HCT116 (cell line): ENCODE results near the gene FBN1. TPM values are rescaled to one million over a fixed set of nuclear protein-coding genes. Genes with fewer than 3 reads are reported as not detected.

Source experiments
- ATAC-seq: fragments of 200-7000 bp; cut with Tn5 transposase; 2 replicates; pipeline ENCODE4 v1.9.1; 2020; ENCODE audit warnings: mild to moderate bottlenecking, moderate library complexity
- BruUV-seq: library from RNA; stranded (reverse); fragments of 400-500 nt; replicated peaks from 2 replicates; lab custom pipeline; 2021; lab: Mats Ljungman, UMichigan
- CTCF ChIA-PET: fragments of 300-600 bp; sonication (Branson Sonifier 250); formaldehyde crosslinking; loops from one replicate; lab custom pipeline; 2021; ENCODE audit warnings: antibody characterized with exemption; lab: Charles Lee
- POLR2A ChIA-PET: fragments of 300-600, 350-600 bp; sonication (Branson Sonifier 250); formaldehyde crosslinking; loops from one replicate; lab custom pipeline; 2021; ENCODE audit warnings: antibody characterized with exemption; lab: Charles Lee
- RAD21 ChIA-PET, 2 experiments: fragments of 300-600 bp; sonication (Branson Sonifier 250); formaldehyde crosslinking; loops; one replicate each; lab custom pipeline; 2023; ENCODE audit warnings: low total read pairs in 2 of 2; ENCODE audit not compliant: uncharacterized antibody in 2 of 2, unreplicated experiment in 2 of 2, low non-redundant PET in 1 of 2; lab: Charles Lee
- DNase-seq: peaks from one replicate; pipeline ENCODE4 v3.0.0-alpha.2; 2010; ENCODE audit warnings: low read depth, low spot score
- H2AFZ ChIP-seq: fragments of 200-600 bp; shearing (Covaris generic), sonication (generic); 2 replicates; pipeline ENCODE4 v1.6.1; 2017; ENCODE audit warnings: low read depth, mixed run types, mixed read lengths, antibody characterized with exemption, low read length; ENCODE audit not compliant: poor library complexity, severe bottlenecking
- H3K27ac ChIP-seq: 2 replicates; pipeline ENCODE4 v1.5.1; 2012; ENCODE audit warnings: low read depth, low read length
- H3K27me3 ChIP-seq: fragments of 200-600 bp; sonication (generic); 2 replicates; pipeline ENCODE4 v1.6.1; 2016; ENCODE audit warnings: mixed run types, low read length, mixed read lengths; ENCODE audit not compliant: insufficient read depth
- H3K36me3 ChIP-seq, 2 experiments: fragments of 200-500 bp in 1 of 2; fragments of 200-600 bp in 1 of 2; sonication (Bioruptor generic) in 1 of 2; sonication (generic) in 1 of 2; 2 replicates each; pipeline versions ENCODE4 v1.5.1 to v1.6.1; 2014 to 2016; ENCODE audit warnings: low read length in 2 of 2, inconsistent platforms in 1 of 2, mixed read lengths in 1 of 2, mixed run types in 1 of 2; ENCODE audit not compliant: insufficient read depth in 2 of 2, control insufficient read depth in 1 of 2
- H3K4me1 ChIP-seq, 2 experiments: fragments of 200-600 bp in 1 of 2; sonication (generic) in 1 of 2; 2 replicates each; pipeline versions ENCODE4 v1.5.1 to v1.6.1; 2012 to 2017; ENCODE audit warnings: low read length in 2 of 2, inconsistent platforms in 1 of 2, mild to moderate bottlenecking in 1 of 2, mixed read lengths in 1 of 2, mixed run types in 1 of 2, moderate library complexity in 1 of 2; ENCODE audit not compliant: insufficient read depth in 2 of 2, control insufficient read depth in 1 of 2
- H3K4me2 ChIP-seq: fragments of 200-600 bp; sonication (generic); 2 replicates; pipeline ENCODE4 v1.6.1; 2017; ENCODE audit warnings: mixed run types, low read length, mixed read lengths
- H3K4me3 ChIP-seq, 2 experiments: fragments of 200-600 bp in 1 of 2; sonication (generic) in 1 of 2; replicated peaks in 1 of 2; 2 replicates each; pipeline ENCODE4 v1.5.1; 2011 to 2016; ENCODE audit warnings: low read length in 2 of 2, control low read depth in 1 of 2, low read depth in 1 of 2, mild to moderate bottlenecking in 1 of 2, mixed read lengths in 1 of 2, mixed run types in 1 of 2
- H3K79me2 ChIP-seq: fragments of 200-600 bp; sonication (generic); 2 replicates; pipeline ENCODE4 v1.6.1; 2017; ENCODE audit warnings: mild to moderate bottlenecking, mixed run types, low read length, moderate library complexity, mixed read lengths; ENCODE audit not compliant: insufficient read depth
- H3K9ac ChIP-seq: fragments of 200-600 bp; sonication (generic); 2 replicates; pipeline ENCODE4 v1.6.1; 2016; ENCODE audit warnings: low read length, mixed read lengths
- H3K9me2 ChIP-seq: fragments of 200-600 bp; sonication (generic), shearing (Covaris generic); 2 replicates; pipeline ENCODE4 v1.6.1; 2017; ENCODE audit warnings: mixed run types, mild to moderate bottlenecking, moderate library complexity; ENCODE audit not compliant: insufficient read depth
- H3K9me3 ChIP-seq, 2 experiments: fragments of 200-500 bp in 1 of 2; fragments of 200-600 bp in 1 of 2; sonication (Bioruptor generic) in 1 of 2; sonication (generic) in 1 of 2; 2 replicates each; pipeline ENCODE4 v1.6.1; 2014 to 2017; ENCODE audit warnings: low read length in 2 of 2, mixed read lengths in 2 of 2, inconsistent platforms in 1 of 2, low read depth in 1 of 2, mild to moderate bottlenecking in 1 of 2, mixed run types in 1 of 2, moderate library complexity in 1 of 2; ENCODE audit not compliant: control insufficient read depth in 1 of 2, insufficient read depth in 1 of 2
- H4K20me1 ChIP-seq: fragments of 200-600 bp; sonication (generic), shearing (Covaris generic); 2 replicates; pipeline ENCODE4 v1.6.1; 2017; ENCODE audit warnings: mixed run types, mild to moderate bottlenecking, moderate library complexity; ENCODE audit not compliant: insufficient read depth
- ATF3 ChIP-seq: IDR thresholded peaks from 2 replicates; pipeline ENCODE4 v1.6.1; 2012
- CBX3 ChIP-seq: IDR thresholded peaks from 2 replicates; pipeline ENCODE4 v1.6.1; 2012; ENCODE audit warnings: low read depth
- EGR1 ChIP-seq: IDR thresholded peaks from 2 replicates; pipeline ENCODE4 v1.6.1; 2012; ENCODE audit warnings: low read depth
- ELF1 ChIP-seq: IDR thresholded peaks from 2 replicates; pipeline ENCODE4 v1.6.1; 2012; ENCODE audit warnings: low read depth, borderline replicate concordance
- EZH2 ChIP-seq: fragments of 200-600 bp; sonication (generic); IDR thresholded peaks from 2 replicates; pipeline ENCODE4 v1.6.1; 2017; ENCODE audit warnings: antibody characterized with exemption, mixed run types
- FOSL1 ChIP-seq: IDR thresholded peaks from 2 replicates; pipeline ENCODE4 v1.6.1; 2012; ENCODE audit warnings: low read depth
- JUND ChIP-seq: IDR thresholded peaks from 2 replicates; pipeline ENCODE4 v1.6.1; 2012
- MAX ChIP-seq: IDR thresholded peaks from 2 replicates; pipeline ENCODE4 v1.6.1; 2012
- RAD21 ChIP-seq: IDR thresholded peaks from 2 replicates; pipeline ENCODE4 v1.6.1; 2012; ENCODE audit warnings: low read depth, mild to moderate bottlenecking
- SIN3A ChIP-seq: IDR thresholded peaks from 2 replicates; pipeline ENCODE4 v1.6.1; 2012; ENCODE audit warnings: low read depth
- TCF7L2 ChIP-seq: IDR thresholded peaks from 2 replicates; pipeline ENCODE4 v1.7.0; 2011; ENCODE audit warnings: borderline replicate concordance, inconsistent platforms; ENCODE audit not compliant: insufficient read depth, insufficient read length; ENCODE audit errors: extremely low read depth
- YY1 ChIP-seq: IDR thresholded peaks from 2 replicates; pipeline ENCODE4 v1.6.1; 2011; ENCODE audit warnings: low read length, low read depth, moderate library complexity, mild to moderate bottlenecking; ENCODE audit not compliant: insufficient replicate concordance; ENCODE audit errors: extremely low read depth
- ZFX ChIP-seq: fragments of 450-650 bp; IDR thresholded peaks from 2 replicates; pipeline ENCODE4 v1.6.1; 2017
- intact Hi-C: fragments of 100-400 bp; cut with micrococcal nuclease; formaldehyde crosslinking; loops from 2 replicates; pipeline ENCODE4 v1.10.0; 2022
- total RNA-seq: library from RNA; stranded (reverse); gene quantifications from one replicate; pipeline ENCODE4 v1.2.1, GENCODE V29; 2021; ENCODE audit not compliant: unreplicated experiment
- TF ChIP-seq, protein P1 (sequence below): IDR thresholded peaks from 2 replicates; pipeline ENCODE4 v1.6.1; 2012; ENCODE audit warnings: low read depth

Gene FBN1
- total RNA-seq, 1 experiment from 2014 or later, result 1.7 TPM

- ATAC-seq (no peak), DNase-seq (no peak)
- H3K9ac ChIP-seq, result no peak overlapping the region
- H3K4me1 ChIP-seq, result peaks cover 0 to 4% of the 10 kb centered on the region in 2 experiments; a peak in 1 of 4 replicates
- H3K27ac ChIP-seq, result no peak overlapping the region
- no peaks in the 10 kb centered on the region for H3K36me3 ChIP-seq
- CTCF ChIA-PET, result no interaction called here
- no peak for TF ChIP-seq SIN3A
- no peak for TF ChIP-seq EZH2
- TF ChIP-seq, protein P1, sequence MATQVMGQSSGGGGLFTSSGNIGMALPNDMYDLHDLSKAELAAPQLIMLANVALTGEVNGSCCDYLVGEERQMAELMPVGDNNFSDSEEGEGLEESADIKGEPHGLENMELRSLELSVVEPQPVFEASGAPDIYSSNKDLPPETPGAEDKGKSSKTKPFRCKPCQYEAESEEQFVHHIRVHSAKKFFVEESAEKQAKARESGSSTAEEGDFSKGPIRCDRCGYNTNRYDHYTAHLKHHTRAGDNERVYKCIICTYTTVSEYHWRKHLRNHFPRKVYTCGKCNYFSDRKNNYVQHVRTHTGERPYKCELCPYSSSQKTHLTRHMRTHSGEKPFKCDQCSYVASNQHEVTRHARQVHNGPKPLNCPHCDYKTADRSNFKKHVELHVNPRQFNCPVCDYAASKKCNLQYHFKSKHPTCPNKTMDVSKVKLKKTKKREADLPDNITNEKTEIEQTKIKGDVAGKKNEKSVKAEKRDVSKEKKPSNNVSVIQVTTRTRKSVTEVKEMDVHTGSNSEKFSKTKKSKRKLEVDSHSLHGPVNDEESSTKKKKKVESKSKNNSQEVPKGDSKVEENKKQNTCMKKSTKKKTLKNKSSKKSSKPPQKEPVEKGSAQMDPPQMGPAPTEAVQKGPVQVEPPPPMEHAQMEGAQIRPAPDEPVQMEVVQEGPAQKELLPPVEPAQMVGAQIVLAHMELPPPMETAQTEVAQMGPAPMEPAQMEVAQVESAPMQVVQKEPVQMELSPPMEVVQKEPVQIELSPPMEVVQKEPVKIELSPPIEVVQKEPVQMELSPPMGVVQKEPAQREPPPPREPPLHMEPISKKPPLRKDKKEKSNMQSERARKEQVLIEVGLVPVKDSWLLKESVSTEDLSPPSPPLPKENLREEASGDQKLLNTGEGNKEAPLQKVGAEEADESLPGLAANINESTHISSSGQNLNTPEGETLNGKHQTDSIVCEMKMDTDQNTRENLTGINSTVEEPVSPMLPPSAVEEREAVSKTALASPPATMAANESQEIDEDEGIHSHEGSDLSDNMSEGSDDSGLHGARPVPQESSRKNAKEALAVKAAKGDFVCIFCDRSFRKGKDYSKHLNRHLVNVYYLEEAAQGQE, result no peak
- TF ChIP-seq YY1, result no peak
- no peak for TF ChIP-seq EGR1
- no peak for TF ChIP-seq ATF3
- no peak for TF ChIP-seq RAD21
- TF ChIP-seq ELF1, result no peak
- TF ChIP-seq FOSL1, result no peak
- no peak for TF ChIP-seq CBX3
- TF ChIP-seq ZFX, result no peak
- TF ChIP-seq MAX, result no peak
- TF ChIP-seq JUND, result no peak
- TF ChIP-seq TCF7L2, result no peak
- RAD21 ChIA-PET, result no interaction called here
- no peaks in the 10 kb centered on the region for H3K9me2 ChIP-seq
- no peaks in the 10 kb centered on the region for H3K9me3 ChIP-seq
- no TSS peak for BruUV-seq
- H3K79me2 ChIP-seq, result no peaks in the 10 kb centered on the region
- no peak overlapping the region for H2AFZ ChIP-seq
- POLR2A ChIA-PET, result no interaction called here
- H3K27me3 ChIP-seq, result no peaks in the 10 kb centered on the region
- H3K4me2 ChIP-seq, result no peak overlapping the region
- intact Hi-C loops, result no loop called here
- no peaks in the 10 kb centered on the region for H4K20me1 ChIP-seq
- H3K4me3 ChIP-seq, result no peak overlapping the region
These were observed 81.6 kb downstream of the FBN1 start for GRCh38 chr15:48563934-48564333.
